Immature natural killer cell (primary cell): Measurements from ENCODE around the gene RFXAP. TPM values are rescaled to one million over a fixed set of nuclear protein-coding genes. Genes with fewer than 3 reads are reported as not detected.
A peak's percentile ranks its signal among the peaks of the same experiment; 100 is the strongest.
"Not testable (repeated sequence)": the region's sequence is repeated elsewhere in the genome, so short reads cannot be mapped to it uniquely, and the experiment has no call there.

ENCODE experiments used
- DNase-seq, 3 donors: peaks; one replicate each; pipeline ENCODE4 v3.0.0; 2022; ENCODE audit warnings: mixed read lengths in 1 of 3
- H3K27ac Mint-ChIP-seq, 6 donors: one replicate each; pipeline ENCODE4 v1.8.0; 2020; ENCODE audit warnings: mixed read lengths in 6 of 6, mild to moderate bottlenecking in 5 of 6, inconsistent platforms in 4 of 6, moderate library complexity in 3 of 6
- H3K27me3 Mint-ChIP-seq, 3 donors: one replicate each; pipeline ENCODE4 v1.8.0; 2020 to 2021; ENCODE audit warnings: low read depth in 3 of 3, mild to moderate bottlenecking in 3 of 3, mixed read lengths in 3 of 3, moderate library complexity in 3 of 3, inconsistent platforms in 1 of 3
- H3K36me3 Mint-ChIP-seq, 3 donors: one replicate each; pipeline ENCODE4 v1.8.0; 2020; ENCODE audit warnings: mixed read lengths in 3 of 3, inconsistent platforms in 2 of 3, mild to moderate bottlenecking in 2 of 3
- H3K4me1 Mint-ChIP-seq, 2 donors: one replicate each; pipeline ENCODE4 v1.8.0; 2020; ENCODE audit warnings: inconsistent platforms in 2 of 2, mild to moderate bottlenecking in 2 of 2, mixed read lengths in 2 of 2, moderate library complexity in 1 of 2
- H3K4me3 Mint-ChIP-seq, 5 donors: one replicate each; pipeline ENCODE4 v1.8.0; 2020; ENCODE audit warnings: mild to moderate bottlenecking in 5 of 5, mixed read lengths in 5 of 5, inconsistent platforms in 3 of 5, moderate library complexity in 3 of 5
- H3K9me3 Mint-ChIP-seq, 6 donors: one replicate each; pipeline ENCODE4 v1.8.0; 2020; ENCODE audit warnings: mild to moderate bottlenecking in 6 of 6, mixed read lengths in 6 of 6, inconsistent platforms in 4 of 6, moderate library complexity in 3 of 6
- polyA plus RNA-seq, 3 donors: library from polyadenylated mRNA; unstranded; fragments of 300-500 nt; fragmentation: Illumina TruSeq; gene quantifications; one replicate each; pipeline ENCODE4 v1.2.3, GENCODE V29; 2021

Gene RFXAP, protein sequence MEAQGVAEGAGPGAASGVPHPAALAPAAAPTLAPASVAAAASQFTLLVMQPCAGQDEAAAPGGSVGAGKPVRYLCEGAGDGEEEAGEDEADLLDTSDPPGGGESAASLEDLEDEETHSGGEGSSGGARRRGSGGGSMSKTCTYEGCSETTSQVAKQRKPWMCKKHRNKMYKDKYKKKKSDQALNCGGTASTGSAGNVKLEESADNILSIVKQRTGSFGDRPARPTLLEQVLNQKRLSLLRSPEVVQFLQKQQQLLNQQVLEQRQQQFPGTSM
- 1 to 10 TPM; 2.6 to 4.8 (median 4.3) TPM for polyA plus RNA-seq

DNA sequence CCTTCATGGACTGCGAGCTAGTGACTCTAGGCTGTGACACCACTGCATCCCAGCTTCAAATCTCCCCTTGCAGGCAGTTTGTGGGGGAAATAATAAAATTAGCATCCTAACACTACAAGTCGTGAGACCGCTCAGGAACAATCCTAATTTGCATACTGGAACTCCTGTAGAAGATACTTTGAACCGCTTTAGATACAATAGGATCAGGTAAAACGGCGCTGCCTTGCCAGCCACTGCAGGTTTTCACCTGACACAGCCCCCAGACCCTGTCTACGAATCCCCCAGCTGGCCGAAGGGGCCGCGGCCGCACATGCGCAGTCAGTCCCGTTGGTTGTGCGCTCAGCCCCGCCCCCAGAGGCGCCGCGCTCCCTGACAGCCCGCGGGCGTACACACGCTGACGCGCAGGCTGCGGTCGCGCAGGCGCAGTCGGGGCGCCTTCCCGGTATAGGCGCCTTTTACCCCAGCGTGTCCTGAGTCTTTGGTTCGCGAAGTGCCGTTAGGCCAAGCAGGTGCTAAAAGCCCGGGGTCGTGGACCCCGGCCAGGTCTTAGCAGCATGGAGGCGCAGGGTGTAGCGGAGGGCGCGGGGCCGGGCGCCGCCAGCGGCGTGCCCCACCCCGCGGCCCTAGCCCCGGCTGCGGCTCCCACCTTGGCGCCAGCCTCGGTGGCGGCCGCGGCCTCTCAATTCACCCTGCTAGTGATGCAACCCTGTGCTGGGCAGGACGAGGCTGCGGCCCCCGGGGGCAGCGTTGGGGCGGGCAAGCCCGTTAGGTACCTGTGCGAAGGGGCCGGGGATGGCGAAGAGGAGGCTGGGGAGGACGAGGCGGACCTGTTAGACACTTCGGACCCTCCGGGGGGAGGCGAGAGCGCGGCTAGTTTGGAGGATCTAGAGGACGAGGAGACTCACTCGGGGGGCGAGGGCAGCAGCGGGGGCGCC is at the start of gene RFXAP:
RFXAP (plus strand) TSS at position 419 of the 935 bp plus-strand sequence; CDS start at position 555, 136 bp downstream.
- peak within 1 kb of the TSS; percentile 90 to 98 (median 96) for H3K27ac Mint-ChIP-seq
- peak; percentile 90 to 93 (median 92) for DNase-seq
- H3K36me3 Mint-ChIP-seq = no peaks in the 10 kb centered on the region
- peaks cover 8 to 19% (median 10%) of the 10 kb centered on the region in 3 donors for H3K27me3 Mint-ChIP-seq
- H3K9me3 Mint-ChIP-seq = no peaks in the 10 kb centered on the region
- H3K4me1 Mint-ChIP-seq = peaks cover 36 to 56% of the 10 kb centered on the region in 2 donors
- H3K4me3 Mint-ChIP-seq = peak within 1 kb of the TSS; percentile 94 to 96 (median 95)

DNA sequence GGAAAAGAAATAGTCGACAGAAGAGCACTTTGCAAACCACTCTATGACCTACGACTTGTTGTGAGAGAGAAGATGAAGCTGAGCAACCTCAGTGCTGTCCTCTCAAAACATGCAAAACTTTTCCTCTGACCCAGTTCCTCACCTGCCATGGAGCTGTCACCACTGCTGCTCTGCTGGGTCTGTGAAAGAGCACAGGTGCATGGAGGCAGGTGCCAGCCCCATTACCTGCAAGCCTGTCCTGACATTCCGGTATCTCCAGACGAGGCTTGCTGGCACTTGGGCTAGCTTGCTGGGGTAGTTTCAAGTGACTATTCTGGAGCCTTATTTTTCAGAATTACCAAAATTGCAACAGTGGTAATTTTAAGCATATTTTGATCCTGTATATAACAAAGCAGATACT is 49.5 kb upstream of the RFXAP start:
- no peak for DNase-seq
- H3K27ac Mint-ChIP-seq = no peak overlapping the region
- peaks cover 1 to 6% (median 4%) of the 10 kb centered on the region in 3 donors for H3K27me3 Mint-ChIP-seq
- H3K36me3 Mint-ChIP-seq = no peaks in the 10 kb centered on the region
- H3K9me3 Mint-ChIP-seq = peaks cover 0 to 11% (median 5%) of the 10 kb centered on the region in 6 donors
- no peak overlapping the region for H3K4me3 Mint-ChIP-seq
- H3K4me1 Mint-ChIP-seq = no peaks in the 10 kb centered on the region

DNA sequence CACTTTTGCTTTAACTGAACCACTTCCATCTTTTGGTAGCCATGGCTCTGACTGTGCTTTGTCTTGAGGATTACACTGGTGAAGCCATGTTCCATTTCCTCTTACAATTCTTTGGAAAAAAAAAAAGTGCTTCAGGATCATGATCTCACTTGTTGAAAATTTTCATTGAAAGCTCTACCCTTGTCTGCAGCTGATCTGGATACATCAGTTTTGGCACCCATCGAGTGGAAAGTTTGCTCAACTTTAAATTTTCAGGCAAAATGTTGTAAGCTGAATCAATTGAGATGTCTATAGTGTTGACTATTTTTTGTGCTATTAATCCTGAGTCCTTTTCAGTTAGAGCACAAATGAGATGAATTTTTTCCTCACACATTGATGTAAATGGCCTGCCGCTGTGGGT is 48.3 kb upstream of the RFXAP start:
- no peak overlapping the region for H3K27ac Mint-ChIP-seq
- H3K9me3 Mint-ChIP-seq = peaks cover 0 to 11% (median 5%) of the 10 kb centered on the region in 6 donors
- H3K36me3 Mint-ChIP-seq = no peaks in the 10 kb centered on the region

GRCh38 chr13:36772853-36773252 is 46.2 kb upstream of the RFXAP start:
- H3K27me3 Mint-ChIP-seq = peaks cover 0 to 3% (median 3%) of the 10 kb centered on the region in 3 donors

More for the DNA sequence above, 48.3 kb upstream of the RFXAP start:
- Mint-ChIP-seq H3K4me1 (no peaks in the 10 kb centered on the region), H3K4me3 (no peak overlapping the region), H3K27me3 (peaks cover 1 to 6% (median 4%) of the 10 kb centered on the region in 3 donors)
- no peak for DNase-seq

DNA sequence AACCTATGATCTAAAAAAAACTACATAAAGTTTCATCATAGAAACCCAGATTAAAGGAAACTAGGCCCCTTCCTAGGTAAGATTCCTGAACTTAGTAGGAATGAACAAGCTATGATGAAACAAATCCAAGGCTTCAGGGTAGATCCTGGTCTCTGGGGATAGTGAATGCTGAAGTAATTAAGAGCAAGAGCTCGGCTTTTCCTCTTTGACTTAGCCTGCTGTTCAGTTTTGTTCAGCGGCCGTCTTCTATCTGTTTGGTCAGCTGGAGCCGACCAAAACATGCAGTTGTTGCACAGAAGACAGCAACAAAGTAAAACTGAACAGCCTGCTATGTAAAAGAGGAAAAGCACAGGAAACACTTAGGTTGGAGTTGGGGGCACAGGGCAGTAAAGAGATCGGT is 44.1 kb upstream of the RFXAP start:
- H3K27ac Mint-ChIP-seq = no peak overlapping the region
- no peaks in the 10 kb centered on the region for H3K36me3 Mint-ChIP-seq
- no peak overlapping the region for H3K4me3 Mint-ChIP-seq
- DNase-seq = no peak
- H3K4me1 Mint-ChIP-seq = peaks cover 0 to 1% of the 10 kb centered on the region in 2 donors
- H3K27me3 Mint-ChIP-seq = peaks cover 3 to 7% (median 6%) of the 10 kb centered on the region in 3 donors
- H3K9me3 Mint-ChIP-seq = no peaks in the 10 kb centered on the region

More at GRCh38 chr13:36772853-36773252, 46.2 kb upstream of the RFXAP start:
- peaks cover 0 to 3% (median 0%) of the 10 kb centered on the region in 6 donors for H3K9me3 Mint-ChIP-seq
- no peak for DNase-seq
- H3K27ac Mint-ChIP-seq = no peak overlapping the region
- H3K4me3 Mint-ChIP-seq = no peak overlapping the region
- no peaks in the 10 kb centered on the region for H3K4me1 Mint-ChIP-seq
- no peaks in the 10 kb centered on the region for H3K36me3 Mint-ChIP-seq

- Mint-ChIP-seq H3K36me3 (no peaks in the 10 kb centered on the region), H3K27me3 (peaks cover 3 to 7% (median 6%) of the 10 kb centered on the region in 3 donors), H3K4me1 (peaks cover 0 to 1% of the 10 kb centered on the region in 2 donors), H3K4me3 (no peak overlapping the region), H3K27ac (no peak overlapping the region), H3K9me3 (no peaks in the 10 kb centered on the region)
- DNase-seq = no peak
These were observed 42.8 kb upstream of the RFXAP start for GRCh38 chr13:36776175-36776574.

DNA sequence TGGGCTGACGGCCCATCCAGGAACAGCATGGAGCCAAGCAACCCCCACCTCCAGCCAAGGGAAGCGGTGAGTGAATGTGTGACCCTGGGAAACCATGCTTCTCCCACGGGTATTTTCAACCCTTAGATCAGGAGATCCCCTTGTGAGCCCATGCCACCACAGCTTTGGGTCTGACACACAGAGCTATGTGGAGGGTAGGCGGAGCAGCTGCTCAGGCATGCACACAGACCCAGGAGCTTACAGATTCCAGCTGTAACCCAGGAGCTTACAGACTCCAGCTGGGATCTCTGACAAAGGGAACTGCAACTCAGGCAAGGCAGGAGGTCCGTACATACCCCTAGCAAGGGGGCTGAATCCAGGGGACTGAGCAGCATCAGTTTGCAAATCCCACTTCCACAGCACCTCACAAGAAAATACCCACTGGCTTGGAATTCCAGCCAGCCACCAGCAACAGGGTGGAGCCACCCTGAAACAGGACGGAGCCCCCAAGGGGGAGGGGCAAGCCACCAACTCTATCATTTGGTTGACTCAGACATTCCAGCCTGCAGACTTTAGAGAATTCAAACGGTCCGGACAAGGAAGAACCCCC is 40.8 kb upstream of the RFXAP start:
- no peak overlapping the region for H3K4me3 Mint-ChIP-seq
- H3K27me3 Mint-ChIP-seq = peaks cover 6 to 8% (median 7%) of the 10 kb centered on the region in 3 donors
- DNase-seq = no peak
- no peaks in the 10 kb centered on the region for H3K36me3 Mint-ChIP-seq
- no peak overlapping the region for H3K27ac Mint-ChIP-seq
- peaks cover 0 to 1% of the 10 kb centered on the region in 2 donors for H3K4me1 Mint-ChIP-seq
- no peaks in the 10 kb centered on the region for H3K9me3 Mint-ChIP-seq

DNA sequence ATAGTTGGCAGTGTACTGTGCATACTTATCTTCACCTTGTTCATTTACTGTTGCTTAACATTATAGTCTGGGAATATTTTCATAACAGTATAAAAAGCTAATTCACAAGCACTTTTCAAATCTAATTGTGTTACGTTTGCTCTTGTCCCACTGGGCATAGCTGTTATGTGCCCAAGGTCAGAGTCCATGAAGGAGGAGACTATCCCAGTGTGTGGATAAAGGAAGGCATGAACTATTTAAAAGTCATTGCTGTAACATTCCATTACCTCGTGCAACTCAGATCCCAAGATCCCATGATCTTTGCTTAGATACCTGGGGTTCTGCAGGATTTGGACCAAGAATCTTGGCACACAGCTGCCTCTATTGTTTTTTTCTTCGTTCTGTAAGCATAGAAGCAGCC is 35.1 kb upstream of the RFXAP start:
- H3K4me3 Mint-ChIP-seq = no peak overlapping the region
- H3K4me1 Mint-ChIP-seq = peaks cover 0 to 1% of the 10 kb centered on the region in 2 donors
- H3K27me3 Mint-ChIP-seq = peaks cover 0 to 12% (median 6%) of the 10 kb centered on the region in 3 donors
- no peak for DNase-seq
- no peaks in the 10 kb centered on the region for H3K36me3 Mint-ChIP-seq
- H3K9me3 Mint-ChIP-seq = no peaks in the 10 kb centered on the region
- no peak overlapping the region for H3K27ac Mint-ChIP-seq

DNA sequence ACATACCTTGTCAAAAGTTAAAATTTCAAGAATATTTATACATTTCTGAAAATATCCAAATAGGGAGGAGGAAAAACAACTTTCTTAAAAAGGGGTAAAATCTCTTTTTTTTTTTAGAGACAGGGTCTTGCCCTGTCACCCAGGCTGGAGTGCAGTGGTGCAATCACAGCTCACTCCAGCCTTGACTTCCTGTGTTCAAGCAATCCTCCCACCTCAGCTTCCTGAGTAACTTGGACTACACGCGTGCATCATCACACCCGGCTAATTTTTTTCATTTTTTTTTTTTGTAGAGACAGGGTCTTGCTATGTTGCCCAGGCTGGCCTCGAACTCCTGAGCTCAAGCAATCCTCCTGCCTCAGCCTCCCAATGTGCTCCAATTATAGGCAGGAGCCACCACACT is 32.8 kb upstream of the RFXAP start:
- H3K36me3 Mint-ChIP-seq, H3K4me1 Mint-ChIP-seq, H3K27ac Mint-ChIP-seq, H3K9me3 Mint-ChIP-seq, H3K4me3 Mint-ChIP-seq, DNase-seq: not testable (repeated sequence)
- H3K27me3 Mint-ChIP-seq = peaks cover 2 to 12% (median 4%) of the 10 kb centered on the region in 3 donors

DNA sequence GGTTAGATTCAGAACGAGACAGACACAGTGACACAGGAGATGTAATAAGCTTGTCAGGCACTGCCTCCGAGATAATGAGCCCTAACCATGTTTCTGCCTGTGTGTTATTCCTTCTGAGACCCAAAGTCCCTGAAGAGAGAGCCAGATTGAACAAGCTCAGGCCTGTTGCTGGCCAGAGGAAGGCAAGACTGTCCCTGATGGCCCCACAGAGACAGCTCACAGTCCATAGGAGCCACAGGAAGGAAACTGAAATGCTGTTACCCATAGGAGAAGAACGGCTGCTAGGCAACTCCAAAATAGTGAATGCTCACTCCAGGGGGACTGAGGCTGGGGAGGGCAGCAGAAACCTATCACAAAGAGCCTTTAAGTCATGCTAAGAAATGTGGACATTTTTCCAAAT is 31.8 kb upstream of the RFXAP start:
- no peak overlapping the region for H3K4me3 Mint-ChIP-seq
- H3K27ac Mint-ChIP-seq = no peak overlapping the region
- peaks cover 4 to 12% (median 4%) of the 10 kb centered on the region in 3 donors for H3K27me3 Mint-ChIP-seq
- no peak for DNase-seq
- no peaks in the 10 kb centered on the region for H3K9me3 Mint-ChIP-seq
- no peaks in the 10 kb centered on the region for H3K4me1 Mint-ChIP-seq
- no peaks in the 10 kb centered on the region for H3K36me3 Mint-ChIP-seq

GRCh38 chr13:36788276-36788675 is 30.7 kb upstream of the RFXAP start:
- no peak for DNase-seq
- Mint-ChIP-seq H3K36me3 (no peaks in the 10 kb centered on the region), H3K27me3 (peaks cover 4 to 8% (median 4%) of the 10 kb centered on the region in 3 donors), H3K4me1 (no peaks in the 10 kb centered on the region), H3K4me3 (no peak overlapping the region), H3K27ac (no peak overlapping the region), H3K9me3 (no peaks in the 10 kb centered on the region)

GRCh38 chr13:36789061-36789460 is 30.0 kb upstream of the RFXAP start:
- Mint-ChIP-seq H3K36me3 (no peaks in the 10 kb centered on the region), H3K9me3 (no peaks in the 10 kb centered on the region), H3K27me3 (peaks cover 4 to 8% (median 4%) of the 10 kb centered on the region in 3 donors), H3K4me1 (no peaks in the 10 kb centered on the region), H3K27ac (no peak overlapping the region), H3K4me3 (no peak overlapping the region)
- DNase-seq = no peak

GRCh38 chr13:36789730-36790129 is 29.3 kb upstream of the RFXAP start:
- Mint-ChIP-seq H3K27me3 (peaks cover 4 to 6% (median 4%) of the 10 kb centered on the region in 3 donors), H3K36me3 (no peaks in the 10 kb centered on the region), H3K9me3 (no peaks in the 10 kb centered on the region), H3K4me3 (no peak overlapping the region), H3K27ac (no peak overlapping the region), H3K4me1 (no peaks in the 10 kb centered on the region)
- no peak for DNase-seq

DNA sequence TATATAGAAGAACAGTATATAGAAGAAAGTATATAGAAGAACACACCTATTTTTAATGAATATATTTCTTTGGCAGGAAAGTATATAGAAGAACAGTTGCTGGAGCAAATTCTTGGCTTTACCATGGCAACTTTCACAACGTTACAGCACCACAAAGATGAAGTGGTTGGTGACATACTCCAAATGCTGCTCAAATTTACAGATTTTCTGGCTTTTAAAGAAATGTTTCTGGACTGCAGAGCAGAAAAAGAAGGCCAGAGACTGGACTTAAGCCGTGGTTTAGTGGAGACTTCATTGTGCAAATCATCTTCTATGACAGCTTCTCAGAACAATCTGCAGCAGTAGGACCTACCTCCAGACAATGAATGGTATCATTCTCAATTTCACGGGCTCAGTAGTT is 24.3 kb upstream of the RFXAP start:
- Mint-ChIP-seq H3K27me3 (peaks cover 3 to 10% (median 4%) of the 10 kb centered on the region in 3 donors), H3K36me3 (no peaks in the 10 kb centered on the region), H3K9me3 (no peaks in the 10 kb centered on the region), H3K4me1 (no peaks in the 10 kb centered on the region), H3K27ac (no peak overlapping the region), H3K4me3 (no peak overlapping the region)
- no peak for DNase-seq
